GM12892 (cell line): ENCODE results near the gene ZFHX3.

ENCODE experiments used
- POLR2A ChIP-seq: IDR thresholded peaks from 2 replicates; pipeline ENCODE4 v1.6.1; 2011; ENCODE audit warnings: low read depth, low read length, control low read depth
- POLR2AphosphoS5 ChIP-seq: IDR thresholded peaks from 2 replicates; pipeline ENCODE4 v1.6.1; 2011; ENCODE audit warnings: low read depth, low read length, control low read depth

GRCh38 chr16:72821185-72821950 lies 226.6 kb downstream of the ZFHX3 start:
- TF ChIP-seq POLR2A: no peak
- no peak for TF ChIP-seq POLR2AphosphoS5
